ENCODE measurements around the gene MAGEA9B. TPM values are rescaled to one million over a fixed set of nuclear protein-coding genes. Genes with fewer than 3 reads are reported as not detected.
A peak's percentile ranks its signal among the peaks of the same experiment; 100 is the strongest.
"Not testable (repeated sequence)": the region's sequence is repeated elsewhere in the genome, so short reads cannot be mapped to it uniquely, and the experiment has no call there.

MAGEA9B gene
- total and polyA plus RNA-seq, 2 donors from 2014 or later: not detected

GRCh38 chrX:149539283-149540130, 47.8 kb downstream of the MAGEA9B start:
- no peaks in the 10 kb centered on the region for H3K27me3 ChIP-seq (ENCODE audit: control insufficient read depth, insufficient read depth, low read length)
- H3K27ac ChIP-seq (ENCODE audit: low read depth in 2 of 2, low read length in 2 of 2): peak overlapping the region; percentile 67 to 81
- intact Hi-C loops (cut with DNase I): no loop called here
- no peaks in the 10 kb centered on the region for H3K36me3 ChIP-seq (ENCODE audit: control insufficient read depth in 2 of 3, insufficient read depth in 3 of 3, low read length in 3 of 3)
- peak; percentile 92 to 97 (median 94) for DNase-seq
- H3K9me3 ChIP-seq (ENCODE audit: control insufficient read depth in 2 of 3, insufficient read depth in 1 of 3, low read length in 3 of 3): no peaks in the 10 kb centered on the region
- peaks cover 0 to 7% (median 0%) of the 10 kb centered on the region in 3 donors for H3K4me1 ChIP-seq (ENCODE audit: control insufficient read depth in 2 of 3, insufficient read depth in 2 of 3, low read depth in 1 of 3, low read length in 3 of 3)
- TF ChIP-seq CTCF (IDR thresholded peaks at IDR 0.05; ENCODE audit: borderline replicate concordance, extremely low read depth, insufficient read depth): no peak
- peak overlapping the region; percentile 29 to 52 (median 33) for H3K4me3 ChIP-seq (ENCODE audit: low read length in 3 of 3)
- no peak overlapping the region for H3K9ac ChIP-seq (ENCODE audit: low read length in 3 of 3)
- peak; percentile 17 for FAIRE-seq

GRCh38 chrX:149537474-149537873, 49.8 kb downstream of the MAGEA9B start:
- H3K4me3 ChIP-seq (ENCODE audit: low read length in 3 of 3); H3K27ac ChIP-seq (ENCODE audit: low read depth in 2 of 2, low read length in 2 of 2); H3K4me1 ChIP-seq (ENCODE audit: control insufficient read depth in 2 of 3, insufficient read depth in 2 of 3, low read depth in 1 of 3, low read length in 3 of 3); DNase-seq; H3K9ac ChIP-seq (ENCODE audit: low read length in 3 of 3); intact Hi-C loops (cut with DNase I); H3K36me3 ChIP-seq (ENCODE audit: control insufficient read depth in 2 of 3, insufficient read depth in 3 of 3, low read length in 3 of 3); FAIRE-seq; H3K9me3 ChIP-seq (ENCODE audit: control insufficient read depth in 2 of 3, insufficient read depth in 1 of 3, low read length in 3 of 3); H3K27me3 ChIP-seq (ENCODE audit: control insufficient read depth, insufficient read depth, low read length): not testable (repeated sequence)

- intact Hi-C loops (cut with DNase I); FAIRE-seq; H3K36me3 ChIP-seq (ENCODE audit: control insufficient read depth in 2 of 3, insufficient read depth in 3 of 3, low read length in 3 of 3); H3K27me3 ChIP-seq (ENCODE audit: control insufficient read depth, insufficient read depth, low read length); H3K27ac ChIP-seq (ENCODE audit: low read depth in 2 of 2, low read length in 2 of 2); H3K4me3 ChIP-seq (ENCODE audit: low read length in 3 of 3); H3K4me1 ChIP-seq (ENCODE audit: control insufficient read depth in 2 of 3, insufficient read depth in 2 of 3, low read depth in 1 of 3, low read length in 3 of 3); DNase-seq; H3K9me3 ChIP-seq (ENCODE audit: control insufficient read depth in 2 of 3, insufficient read depth in 1 of 3, low read length in 3 of 3); H3K9ac ChIP-seq (ENCODE audit: low read length in 3 of 3): not testable (repeated sequence)
Observed at GRCh38 chrX:149534926-149535602, 52.2 kb downstream of the MAGEA9B start.

- H3K27me3 ChIP-seq (ENCODE audit: control insufficient read depth, insufficient read depth, low read length); H3K36me3 ChIP-seq (ENCODE audit: control insufficient read depth in 2 of 3, insufficient read depth in 3 of 3, low read length in 3 of 3); H3K4me1 ChIP-seq (ENCODE audit: control insufficient read depth in 2 of 3, insufficient read depth in 2 of 3, low read depth in 1 of 3, low read length in 3 of 3); H3K27ac ChIP-seq (ENCODE audit: low read depth in 2 of 2, low read length in 2 of 2); intact Hi-C loops (cut with DNase I); DNase-seq; H3K4me3 ChIP-seq (ENCODE audit: low read length in 3 of 3); FAIRE-seq; H3K9me3 ChIP-seq (ENCODE audit: control insufficient read depth in 2 of 3, insufficient read depth in 1 of 3, low read length in 3 of 3); H3K9ac ChIP-seq (ENCODE audit: low read length in 3 of 3): not testable (repeated sequence)
Observed at GRCh38 chrX:149533999-149534398, 53.3 kb downstream of the MAGEA9B start.

GRCh38 chrX:149532868-149533267, 54.4 kb downstream of the MAGEA9B start:
- FAIRE-seq; H3K9ac ChIP-seq (ENCODE audit: low read length in 3 of 3); intact Hi-C loops (cut with DNase I); H3K4me3 ChIP-seq (ENCODE audit: low read length in 3 of 3); H3K4me1 ChIP-seq (ENCODE audit: control insufficient read depth in 2 of 3, insufficient read depth in 2 of 3, low read depth in 1 of 3, low read length in 3 of 3); H3K27me3 ChIP-seq (ENCODE audit: control insufficient read depth, insufficient read depth, low read length); H3K9me3 ChIP-seq (ENCODE audit: control insufficient read depth in 2 of 3, insufficient read depth in 1 of 3, low read length in 3 of 3); DNase-seq; H3K36me3 ChIP-seq (ENCODE audit: control insufficient read depth in 2 of 3, insufficient read depth in 3 of 3, low read length in 3 of 3); H3K27ac ChIP-seq (ENCODE audit: low read depth in 2 of 2, low read length in 2 of 2): not testable (repeated sequence)

Other genes starting within 250 kb of the MAGEA9B start
- gene IDS, start 82.2 kb downstream of the MAGEA9B start, total RNA-seq: 85.8 TPM
- 19.6 TPM for gene IDS, start 82.2 kb downstream of the MAGEA9B start, polyA plus RNA-seq (ENCODE audit: insufficient read depth, low read depth, low replicate concordance)
- 20.2 TPM for gene EOLA1, start 46.4 kb downstream of the MAGEA9B start, total RNA-seq
- 39.0 TPM for gene EOLA1, start 46.4 kb downstream of the MAGEA9B start, polyA plus RNA-seq (ENCODE audit: insufficient read depth, low read depth, low replicate concordance)
- not detected for gene HSFX3, start 37.5 kb downstream of the MAGEA9B start, total RNA-seq
- gene HSFX3, start 37.5 kb downstream of the MAGEA9B start, polyA plus RNA-seq (ENCODE audit: insufficient read depth, low read depth, low replicate concordance): not detected
- 0.79 TPM for gene HSFX2, start 7.9 kb upstream of the MAGEA9B start, total RNA-seq
- gene HSFX2, start 7.9 kb upstream of the MAGEA9B start, polyA plus RNA-seq (ENCODE audit: insufficient read depth, low read depth, low replicate concordance): 0.97 TPM
- 21.0 TPM for gene TMEM185A, start 44.3 kb upstream of the MAGEA9B start, total RNA-seq
- gene TMEM185A, start 44.3 kb upstream of the MAGEA9B start, polyA plus RNA-seq (ENCODE audit: insufficient read depth, low read depth, low replicate concordance): 18.6 TPM
- gene MAGEA11, start 124.6 kb upstream of the MAGEA9B start, total RNA-seq: not detected
- gene MAGEA11, start 124.6 kb upstream of the MAGEA9B start, polyA plus RNA-seq (ENCODE audit: insufficient read depth, low read depth, low replicate concordance): not detected
- gene HSFX1, start 186.6 kb upstream of the MAGEA9B start, total RNA-seq: 0.98 TPM
- not detected for gene HSFX1, start 186.6 kb upstream of the MAGEA9B start, polyA plus RNA-seq (ENCODE audit: insufficient read depth, low read depth, low replicate concordance)
- gene MAGEA9, start 194.5 kb upstream of the MAGEA9B start, total RNA-seq: not detected
- gene MAGEA9, start 194.5 kb upstream of the MAGEA9B start, polyA plus RNA-seq (ENCODE audit: insufficient read depth, low read depth, low replicate concordance): not detected